ENCODE results near the gene ZNF804B.

- no peak for TF ChIP-seq CTCF (IDR thresholded peaks at IDR 0.05)
- no peak for TF ChIP-seq POLR2A (IDR thresholded peaks at IDR 0.05)
- no peak for TF ChIP-seq POLR2AphosphoS5 (IDR thresholded peaks at IDR 0.05)
- TF ChIP-seq EP300 (IDR thresholded peaks at IDR 0.05), result no peak
Measured at GRCh38 chr7:89145801-89146200, 386.3 kb downstream of the ZNF804B start.
